Progenitor cell of endocrine pancreas (in vitro differentiated cells): ENCODE measurements around the gene KCNMA1. TPM values are rescaled to one million over a fixed set of nuclear protein-coding genes. Genes with fewer than 3 reads are reported as not detected.

Experiments used
- DNase-seq: peaks from one replicate; pipeline ENCODE4 v3.0.0; 2021; ENCODE audit warnings: low spot score; ENCODE audit not compliant: unreplicated experiment
- H3K27ac Mint-ChIP-seq: 2 replicates; pipeline ENCODE4 v1.8.0; 2021; ENCODE audit warnings: mild to moderate bottlenecking, moderate library complexity, mixed read lengths
- H3K27me3 Mint-ChIP-seq: 2 replicates; pipeline ENCODE4 v1.8.0; 2021; ENCODE audit warnings: mixed read lengths
- H3K36me3 Mint-ChIP-seq: 2 replicates; pipeline ENCODE4 v1.8.0; 2022; ENCODE audit warnings: mixed read lengths; ENCODE audit not compliant: insufficient read depth
- H3K4me1 Mint-ChIP-seq: 2 replicates; pipeline ENCODE4 v1.8.0; 2021; ENCODE audit warnings: low read depth, mixed read lengths
- H3K4me3 Mint-ChIP-seq: 2 replicates; pipeline ENCODE4 v1.8.0; 2021; ENCODE audit warnings: low read depth, mild to moderate bottlenecking, moderate library complexity, mixed read lengths
- H3K9me3 Mint-ChIP-seq: 2 replicates; pipeline ENCODE4 v1.8.0; 2021; ENCODE audit warnings: low read depth, mixed read lengths
- total RNA-seq: library from RNA; stranded (reverse); gene quantifications from 2 replicates; pipeline ENCODE4 v1.2.1, GENCODE V29; 2021
- TF ChIP-seq, protein P1 (sequence below): fragments of 200-600 bp; sonication (generic); IDR thresholded peaks from one replicate; pipeline ENCODE4 v1.5.0; 2021; ENCODE audit warnings: antibody characterized with exemption, mild to moderate bottlenecking; ENCODE audit not compliant: unreplicated experiment

KCNMA1 gene
- total RNA-seq, 1 donor from 2014 or later: 5.8 TPM

DNA sequence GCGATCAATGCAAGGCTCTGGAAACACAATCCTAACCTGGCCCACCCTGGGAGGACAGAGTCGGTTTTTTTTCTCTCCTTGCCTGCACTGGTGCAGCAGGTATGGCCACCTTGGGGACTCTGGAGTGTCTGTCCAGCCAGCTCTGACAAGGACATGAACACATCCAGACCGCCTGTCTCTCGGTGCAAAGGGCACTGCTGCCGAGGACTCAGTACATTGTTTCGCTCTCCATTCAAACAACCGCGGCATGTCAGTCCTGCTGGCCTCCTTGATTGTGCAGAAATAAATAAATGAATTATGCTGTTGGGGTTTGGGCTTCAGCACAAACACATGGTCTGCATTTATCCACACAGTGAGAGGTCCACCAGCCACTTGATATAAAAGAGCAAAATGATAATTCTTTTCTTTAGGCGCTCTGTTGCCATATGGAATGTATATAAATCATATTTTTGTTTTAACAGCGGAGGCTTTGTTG is 565.2 kb downstream of the KCNMA1 start:
- no peaks in the 10 kb centered on the region for H3K9me3 Mint-ChIP-seq
- TF ChIP-seq, protein P1, sequence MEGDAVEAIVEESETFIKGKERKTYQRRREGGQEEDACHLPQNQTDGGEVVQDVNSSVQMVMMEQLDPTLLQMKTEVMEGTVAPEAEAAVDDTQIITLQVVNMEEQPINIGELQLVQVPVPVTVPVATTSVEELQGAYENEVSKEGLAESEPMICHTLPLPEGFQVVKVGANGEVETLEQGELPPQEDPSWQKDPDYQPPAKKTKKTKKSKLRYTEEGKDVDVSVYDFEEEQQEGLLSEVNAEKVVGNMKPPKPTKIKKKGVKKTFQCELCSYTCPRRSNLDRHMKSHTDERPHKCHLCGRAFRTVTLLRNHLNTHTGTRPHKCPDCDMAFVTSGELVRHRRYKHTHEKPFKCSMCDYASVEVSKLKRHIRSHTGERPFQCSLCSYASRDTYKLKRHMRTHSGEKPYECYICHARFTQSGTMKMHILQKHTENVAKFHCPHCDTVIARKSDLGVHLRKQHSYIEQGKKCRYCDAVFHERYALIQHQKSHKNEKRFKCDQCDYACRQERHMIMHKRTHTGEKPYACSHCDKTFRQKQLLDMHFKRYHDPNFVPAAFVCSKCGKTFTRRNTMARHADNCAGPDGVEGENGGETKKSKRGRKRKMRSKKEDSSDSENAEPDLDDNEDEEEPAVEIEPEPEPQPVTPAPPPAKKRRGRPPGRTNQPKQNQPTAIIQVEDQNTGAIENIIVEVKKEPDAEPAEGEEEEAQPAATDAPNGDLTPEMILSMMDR: no peak
- no peaks in the 10 kb centered on the region for H3K4me1 Mint-ChIP-seq
- H3K4me3 Mint-ChIP-seq: no peak overlapping the region
- no peak for DNase-seq
- peaks cover 11% of the 10 kb centered on the region for H3K27me3 Mint-ChIP-seq
- no peak overlapping the region for H3K27ac Mint-ChIP-seq
- H3K36me3 Mint-ChIP-seq: no peaks in the 10 kb centered on the region

DNA sequence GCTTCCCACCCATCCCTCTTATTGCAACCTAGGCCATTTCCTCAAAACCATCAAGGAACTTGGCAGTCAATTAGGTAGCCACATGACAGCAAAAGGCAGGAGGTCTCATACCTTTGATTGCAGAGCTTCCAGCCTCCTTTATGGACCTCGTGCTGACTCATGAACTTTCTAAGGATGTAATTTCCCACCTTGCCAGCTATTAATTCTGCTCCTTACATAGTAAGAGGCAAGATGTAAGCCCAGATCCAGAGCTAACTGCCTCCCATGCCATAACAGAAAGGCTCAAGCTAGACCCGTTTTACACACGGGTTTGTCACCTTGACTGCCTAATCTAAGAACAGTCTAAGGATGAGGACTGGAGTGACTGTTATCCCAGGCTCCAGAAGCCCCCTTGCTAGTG is 565.7 kb downstream of the KCNMA1 start:
- Mint-ChIP-seq H3K9me3 (no peaks in the 10 kb centered on the region), H3K36me3 (no peaks in the 10 kb centered on the region), H3K4me3 (no peak overlapping the region), H3K27ac (no peak overlapping the region), H3K27me3 (peaks cover 10% of the 10 kb centered on the region), H3K4me1 (no peaks in the 10 kb centered on the region)
- TF ChIP-seq, protein P1: no peak
- no peak for DNase-seq

DNA sequence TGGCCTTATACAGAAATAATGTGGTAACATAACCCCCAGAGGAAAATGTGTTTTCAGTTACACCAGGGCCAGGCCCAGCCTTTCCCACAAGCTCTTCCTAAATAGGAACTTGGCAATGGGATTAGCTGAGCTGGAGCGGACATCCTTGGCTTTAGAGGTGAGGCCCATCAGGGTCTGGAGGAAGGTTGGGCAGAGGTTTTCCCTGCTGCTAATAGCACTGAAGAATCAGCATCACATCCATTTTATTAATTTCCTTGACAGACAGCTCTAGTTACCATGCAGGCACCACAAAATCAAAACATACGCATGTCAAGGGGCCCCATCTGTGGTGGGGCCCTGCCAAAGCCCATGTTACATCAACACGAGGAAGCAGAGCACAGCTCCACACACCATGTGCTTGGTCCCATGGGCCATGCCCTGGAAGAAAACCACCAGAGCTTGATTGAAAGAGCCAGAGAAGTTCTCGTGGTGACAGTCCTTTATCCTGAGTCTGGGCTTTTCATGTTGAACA is 566.6 kb downstream of the KCNMA1 start:
- H3K36me3 Mint-ChIP-seq: no peaks in the 10 kb centered on the region
- no peaks in the 10 kb centered on the region for H3K4me1 Mint-ChIP-seq
- H3K4me3 Mint-ChIP-seq: no peak overlapping the region
- peaks cover 8% of the 10 kb centered on the region for H3K27me3 Mint-ChIP-seq
- no peaks in the 10 kb centered on the region for H3K9me3 Mint-ChIP-seq
- no peak for DNase-seq
- no peak overlapping the region for H3K27ac Mint-ChIP-seq
- TF ChIP-seq, protein P1: no peak

DNA sequence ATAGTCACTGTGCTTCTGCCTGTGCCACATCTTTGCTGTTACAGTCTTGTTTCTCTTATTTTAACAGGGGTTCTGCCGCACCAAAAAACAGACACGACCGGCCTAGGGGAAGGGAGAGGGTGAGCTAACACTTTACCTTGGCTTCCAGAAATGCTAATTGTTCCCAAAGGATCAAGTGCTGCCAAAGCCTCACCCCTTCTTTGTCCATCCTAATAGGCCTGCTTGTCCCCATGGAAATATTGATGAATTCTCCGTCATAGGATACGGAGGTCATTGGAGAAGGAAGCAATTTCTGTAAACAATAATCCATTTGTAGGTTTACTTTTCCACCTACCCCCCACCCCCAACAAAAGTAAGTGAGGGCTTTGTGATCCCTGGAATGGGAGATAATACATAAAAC is 567.3 kb downstream of the KCNMA1 start:
- H3K27ac Mint-ChIP-seq: no peak overlapping the region
- H3K4me1 Mint-ChIP-seq: no peaks in the 10 kb centered on the region
- TF ChIP-seq, protein P1: no peak
- H3K9me3 Mint-ChIP-seq: no peaks in the 10 kb centered on the region
- H3K4me3 Mint-ChIP-seq: no peak overlapping the region
- H3K36me3 Mint-ChIP-seq: no peaks in the 10 kb centered on the region
- peaks cover 11% of the 10 kb centered on the region for H3K27me3 Mint-ChIP-seq
- DNase-seq: no peak

- Mint-ChIP-seq H3K27ac (no peak overlapping the region), H3K4me3 (no peak overlapping the region), H3K36me3 (no peaks in the 10 kb centered on the region), H3K27me3 (peaks cover 6% of the 10 kb centered on the region), H3K9me3 (no peaks in the 10 kb centered on the region), H3K4me1 (no peaks in the 10 kb centered on the region)
- no peak for DNase-seq
- TF ChIP-seq, protein P1: no peak
Measured at GRCh38 chr10:77068969-77069368, 568.6 kb downstream of the KCNMA1 start.
